Esophagus muscularis mucosa (tissue), 4 donors: ENCODE results near the gene PTEN. TPM values are rescaled to one million over a fixed set of nuclear protein-coding genes. Genes with fewer than 3 reads are reported as not detected.

Experiments
- DNase-seq: peaks from one replicate; pipeline ENCODE4 v3.0.0-alpha.2; 2017; ENCODE audit errors: extremely low spot score
- H3K27ac ChIP-seq, 4 donors: fragments of 200-600 bp; sonication (generic); replicated peaks in 1 of 4; 1 replicate in 3 of 4; 2 replicates in 1 of 4; pipeline ENCODE4 v1.5.1; 2016 to 2019; ENCODE audit warnings: mild to moderate bottlenecking in 1 of 4
- H3K27me3 ChIP-seq, 4 donors: fragments of 200-600 bp; sonication (generic); one replicate each; pipeline versions ENCODE4 v1.5.1 to v1.6.0; 2016 to 2019
- H3K36me3 ChIP-seq, 4 donors: fragments of 200-600 bp; sonication (generic); one replicate each; pipeline ENCODE4 v1.5.1; 2016 to 2019
- H3K4me1 ChIP-seq, 4 donors: fragments of 200-600 bp; sonication (generic); one replicate each; pipeline ENCODE4 v1.5.1; 2016 to 2019
- H3K4me3 ChIP-seq, 4 donors: fragments of 200-600 bp; sonication (generic); 1 replicate in 2 of 4; 2 replicates in 2 of 4; pipeline ENCODE4 v1.5.1; 2016 to 2019; ENCODE audit warnings: mild to moderate bottlenecking in 4 of 4, moderate library complexity in 1 of 4
- H3K9me3 ChIP-seq, 4 donors: fragments of 200-600 bp; sonication (generic); 1 replicate in 3 of 4; 2 replicates in 1 of 4; pipeline ENCODE4 v1.5.1; 2016 to 2019
- CTCF ChIP-seq, 3 experiments: fragments of 200-600 bp in 2 of 3; fragments of 450-650 bp in 1 of 3; sonication (generic) in 2 of 3; IDR thresholded peaks; one replicate each; pipeline ENCODE4 v1.5.1; 2017 to 2019; ENCODE audit warnings: antibody characterized with exemption in 3 of 3, mild to moderate bottlenecking in 2 of 3, moderate library complexity in 1 of 3
- EP300 ChIP-seq: sonication (generic); formaldehyde crosslinking; IDR thresholded peaks from one replicate; pipeline ENCODE4 v1.6.1; 2017; ENCODE audit warnings: antibody characterized with exemption
- POLR2A ChIP-seq: fragments of 450-650 bp; IDR thresholded peaks from one replicate; pipeline ENCODE4 v1.6.1; 2017; ENCODE audit warnings: antibody characterized with exemption, moderate library complexity, mild to moderate bottlenecking, low read depth
- POLR2AphosphoS5 ChIP-seq, 2 donors: sonication (generic); formaldehyde crosslinking; IDR thresholded peaks; one replicate each; pipeline ENCODE4 v1.6.1; 2017; ENCODE audit warnings: antibody characterized with exemption in 2 of 2
- WGBS: methylation state at CpG from one replicate; pipeline ENCODE4 v1.1.5; 2018; 5-methylcytosine and 5-hydroxymethylcytosine counted together
- intact Hi-C: fragments of 100-400 bp; cut with DNase I; formaldehyde crosslinking; loops from one replicate; pipeline ENCODE4 v1.15.1; 2023
- total RNA-seq, 4 donors: library from RNA; depleted of rRNA; stranded (reverse); fragments of >200 nt; gene quantifications; one replicate each; pipeline versions ENCODE4 v1.1.0 to v1.2.1, GENCODE V29; 2016

The PTEN gene
- total RNA-seq, 4 donors from 2014 or later, result 83.2 to 117 (median 94.3) TPM

- Histone ChIP-seq H3K9me3 (no peaks in the 10 kb centered on the region), H3K36me3 (no peaks in the 10 kb centered on the region), H3K4me1 (peaks cover 14 to 42% (median 36%) of the 10 kb centered on the region in 4 donors), H3K27me3 (no peaks in the 10 kb centered on the region), H3K27ac (peak overlapping the region; percentile 93 to 99 (median 98)), H3K4me3 (peak overlapping the region; percentile 79 to 95 (median 87))
- no peak for TF ChIP-seq POLR2AphosphoS5 (IDR thresholded peaks at IDR 0.05)
- TF ChIP-seq POLR2A, result no peak
- TF ChIP-seq CTCF (IDR thresholded peaks at IDR 0.05), result no peak
- TF ChIP-seq EP300, result no peak
- intact Hi-C loops, result loop anchor here (5.0 kb wide), 2 partner anchors 47 to 88 kb away; partner anchors contain the start of gene ATAD1
- DNase-seq, result no peak
- WGBS, result 2% methylated on average over 16 of the region's 16 CpGs
These were observed 1.2 kb downstream of the PTEN start for GRCh38 chr10:87864496-87865059.

GRCh38 chr10:87865241-87865881 is 1.9 kb downstream of the PTEN start:
- Histone ChIP-seq H3K27ac (peak overlapping the region; percentile 93 to 99 (median 98)), H3K4me3 (peak overlapping the region; percentile 79 to 95 (median 87)), H3K27me3 (no peaks in the 10 kb centered on the region), H3K36me3 (no peaks in the 10 kb centered on the region), H3K4me1 (peaks cover 21 to 48% (median 43%) of the 10 kb centered on the region in 4 donors), H3K9me3 (no peaks in the 10 kb centered on the region)
- intact Hi-C loops, result loop anchor here (5.0 kb wide), 1 partner anchor 87 kb away; no protein-coding TSS in a partner anchor
- TF ChIP-seq POLR2AphosphoS5 (IDR thresholded peaks at IDR 0.05) (no peak), CTCF (IDR thresholded peaks at IDR 0.05) (no peak), POLR2A (no peak), EP300 (no peak)
- DNase-seq, result no peak
- WGBS, result 0% methylated on average over 4 of the region's 4 CpGs

- Histone ChIP-seq H3K27me3 (no peaks in the 10 kb centered on the region), H3K9me3 (no peaks in the 10 kb centered on the region), H3K4me1 (peaks cover 13 to 48% (median 45%) of the 10 kb centered on the region in 4 donors), H3K36me3 (no peaks in the 10 kb centered on the region), H3K4me3 (peak overlapping the region; percentile 79 to 95 (median 87)), H3K27ac (peak overlapping the region; percentile 93 to 99 (median 98))
- TF ChIP-seq POLR2AphosphoS5 (IDR thresholded peaks at IDR 0.05) (no peak), POLR2A (no peak), EP300 (no peak), CTCF (IDR thresholded peaks at IDR 0.05) (no peak)
- 6% methylated on average over 3 of the region's 3 CpGs for WGBS
- intact Hi-C loops, result loop anchor here (5.0 kb wide), 1 partner anchor 86 kb away; no protein-coding TSS in a partner anchor
- DNase-seq, result no peak
These were observed 3.1 kb downstream of the PTEN start for GRCh38 chr10:87866412-87866974.

GRCh38 chr10:87867453-87867852 is 4.0 kb downstream of the PTEN start:
- Histone ChIP-seq H3K27ac (peak overlapping the region; percentile 93 to 99 (median 98)), H3K27me3 (no peaks in the 10 kb centered on the region), H3K36me3 (no peaks in the 10 kb centered on the region), H3K9me3 (no peaks in the 10 kb centered on the region), H3K4me3 (peak overlapping the region; percentile 79 to 95 (median 87)), H3K4me1 (peaks cover 12 to 54% (median 48%) of the 10 kb centered on the region in 4 donors)
- intact Hi-C loops, result loop anchor here (5.0 kb wide), 1 partner anchor 85 kb away; no protein-coding TSS in a partner anchor
- TF ChIP-seq POLR2A (no peak), EP300 (no peak), POLR2AphosphoS5 (IDR thresholded peaks at IDR 0.05) (no peak), CTCF (IDR thresholded peaks at IDR 0.05) (no peak)
- DNase-seq, result no peak
